Activated naive CD8-positive, alpha-beta T cell (primary cell): ENCODE data around the gene ETV5.

ENCODE experiments used
- H3K27ac Mint-ChIP-seq: one replicate; pipeline ENCODE4 v1.8.0; 2021; ENCODE audit warnings: mixed read lengths
- H3K27me3 Mint-ChIP-seq: one replicate; pipeline ENCODE4 v1.8.0; 2021; ENCODE audit warnings: mixed read lengths
- H3K36me3 Mint-ChIP-seq: one replicate; pipeline ENCODE4 v1.8.0; 2021; ENCODE audit warnings: mixed read lengths
- H3K4me1 Mint-ChIP-seq: one replicate; pipeline ENCODE4 v1.8.0; 2021; ENCODE audit warnings: low read depth, mixed read lengths
- H3K4me3 Mint-ChIP-seq: one replicate; pipeline ENCODE4 v1.8.0; 2021; ENCODE audit warnings: mild to moderate bottlenecking, mixed read lengths
- H3K9me3 Mint-ChIP-seq: one replicate; pipeline ENCODE4 v1.8.0; 2021; ENCODE audit warnings: low read depth, mixed read lengths

The ETV5 gene

DNA sequence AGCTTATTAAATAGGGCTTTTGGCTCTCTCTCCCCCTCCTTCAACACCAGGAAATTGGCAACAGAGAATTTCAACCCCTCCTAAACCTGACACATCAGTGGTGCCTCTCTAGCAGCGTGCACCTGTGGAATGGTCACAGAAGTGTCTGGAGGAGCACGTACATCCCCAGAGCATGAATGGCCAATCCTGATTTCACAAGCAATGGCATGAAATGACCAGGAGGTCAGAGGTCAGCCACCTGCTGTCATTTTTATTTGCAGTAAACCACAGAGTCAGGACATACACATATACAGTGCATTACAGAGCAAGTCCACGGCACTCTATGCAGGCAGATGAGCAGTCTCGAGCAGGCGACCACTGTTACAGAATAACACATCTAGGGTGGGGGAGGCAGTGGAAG, 25.1 kb upstream of the ETV5 start:
- H3K4me3 Mint-ChIP-seq: no peak overlapping the region
- no peaks in the 10 kb centered on the region for H3K27me3 Mint-ChIP-seq
- H3K9me3 Mint-ChIP-seq: no peaks in the 10 kb centered on the region
- no peak overlapping the region for H3K27ac Mint-ChIP-seq
- no peaks in the 10 kb centered on the region for H3K36me3 Mint-ChIP-seq
- H3K4me1 Mint-ChIP-seq: peaks cover 2% of the 10 kb centered on the region

DNA sequence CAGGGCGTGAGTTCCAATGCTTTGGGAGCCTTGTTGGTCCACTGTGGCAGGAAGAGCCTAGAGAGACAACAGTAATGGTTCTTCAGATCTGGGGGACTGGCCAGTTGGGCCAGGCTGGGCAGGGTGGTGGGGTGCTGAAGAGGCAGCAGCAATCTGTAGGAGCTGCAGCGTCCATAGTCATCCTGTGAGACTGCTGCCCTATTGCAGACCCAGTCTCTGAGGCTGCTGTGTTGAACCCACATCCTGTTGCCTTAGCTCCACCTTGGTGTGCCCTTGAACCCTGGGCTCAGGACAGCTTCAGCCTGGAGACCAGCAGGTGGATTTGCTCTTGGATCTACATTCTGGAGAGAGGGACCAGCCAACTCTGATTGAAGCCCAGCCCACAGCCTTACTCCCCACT, 23.6 kb upstream of the ETV5 start:
- no peaks in the 10 kb centered on the region for H3K36me3 Mint-ChIP-seq
- no peak overlapping the region for H3K27ac Mint-ChIP-seq
- H3K4me1 Mint-ChIP-seq: peaks cover 2% of the 10 kb centered on the region
- H3K27me3 Mint-ChIP-seq: no peaks in the 10 kb centered on the region
- H3K4me3 Mint-ChIP-seq: no peak overlapping the region
- no peaks in the 10 kb centered on the region for H3K9me3 Mint-ChIP-seq

DNA sequence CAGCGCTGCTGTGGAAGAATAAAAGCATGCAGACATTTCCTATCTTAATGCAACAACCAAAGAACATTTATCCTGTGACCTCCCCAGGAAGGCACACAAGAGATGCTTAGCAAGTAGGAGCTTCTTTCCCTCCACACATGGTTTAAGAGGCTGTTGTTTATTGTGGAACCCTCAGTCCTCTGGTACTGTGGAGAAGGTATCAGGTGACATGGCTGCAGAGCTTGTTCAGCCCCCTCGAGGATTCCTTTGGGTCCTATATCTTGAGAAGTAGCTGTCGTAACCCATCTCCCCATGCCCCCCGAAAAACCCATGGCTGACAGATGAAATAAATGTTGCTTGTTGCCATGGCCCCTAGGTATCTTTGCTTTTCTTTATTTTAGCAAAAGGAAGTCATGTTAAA, 20.3 kb upstream of the ETV5 start:
- Mint-ChIP-seq H3K27me3 (peaks cover 7% of the 10 kb centered on the region), H3K27ac (no peak overlapping the region)

DNA sequence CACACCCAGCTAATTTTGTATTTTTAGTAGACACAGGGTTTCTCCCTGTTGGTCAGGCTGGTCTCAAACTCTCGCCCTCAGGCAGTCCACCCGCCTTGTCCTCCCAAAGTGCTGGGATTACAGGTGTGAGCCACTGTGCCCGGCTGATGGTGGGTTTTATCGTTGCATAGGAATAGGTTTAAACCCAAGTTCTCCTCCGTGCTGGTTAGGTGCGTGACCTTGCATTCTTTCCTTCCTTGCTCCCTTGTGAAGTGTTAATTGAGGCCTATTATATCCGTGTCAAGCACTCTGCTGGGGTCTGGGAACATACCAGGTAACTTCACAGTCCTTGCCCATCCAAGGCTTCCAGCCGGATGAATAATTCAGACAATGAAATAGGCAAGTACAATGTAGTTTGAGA, 19.3 kb upstream of the ETV5 start:
- Mint-ChIP-seq H3K27me3 (peaks cover 10% of the 10 kb centered on the region), H3K27ac (no peak overlapping the region), H3K4me3 (no peak overlapping the region), H3K36me3 (no peaks in the 10 kb centered on the region), H3K9me3 (no peaks in the 10 kb centered on the region), H3K4me1 (peaks cover 2% of the 10 kb centered on the region)

More for the DNA sequence above, 20.3 kb upstream of the ETV5 start:
- H3K9me3 Mint-ChIP-seq: no peaks in the 10 kb centered on the region
- peaks cover 2% of the 10 kb centered on the region for H3K4me1 Mint-ChIP-seq
- H3K36me3 Mint-ChIP-seq: no peaks in the 10 kb centered on the region
- H3K4me3 Mint-ChIP-seq: no peak overlapping the region

DNA sequence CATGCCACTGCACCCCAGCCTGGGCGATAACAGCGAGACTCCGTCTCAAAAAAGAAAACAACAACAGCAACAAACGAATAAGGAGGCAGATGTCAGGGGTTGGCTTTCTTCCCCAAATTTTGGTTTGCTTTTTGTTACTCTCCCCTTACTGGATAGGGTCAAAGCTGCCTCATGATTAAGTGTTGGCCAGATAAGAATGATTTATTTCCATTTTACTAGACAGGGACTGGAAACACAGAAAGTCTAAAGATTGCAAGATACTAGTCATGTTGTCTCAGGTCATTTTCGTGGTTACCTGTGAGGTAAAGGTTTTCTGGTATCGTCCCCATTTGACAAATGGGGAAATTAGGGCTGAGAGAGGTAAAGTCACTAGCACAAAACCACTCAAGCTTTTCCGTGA, 18.6 kb upstream of the ETV5 start:
- H3K27me3 Mint-ChIP-seq: peaks cover 12% of the 10 kb centered on the region
- no peak overlapping the region for H3K27ac Mint-ChIP-seq
- peaks cover 2% of the 10 kb centered on the region for H3K4me1 Mint-ChIP-seq
- H3K4me3 Mint-ChIP-seq: no peak overlapping the region
- H3K36me3 Mint-ChIP-seq: no peaks in the 10 kb centered on the region
- no peaks in the 10 kb centered on the region for H3K9me3 Mint-ChIP-seq

DNA sequence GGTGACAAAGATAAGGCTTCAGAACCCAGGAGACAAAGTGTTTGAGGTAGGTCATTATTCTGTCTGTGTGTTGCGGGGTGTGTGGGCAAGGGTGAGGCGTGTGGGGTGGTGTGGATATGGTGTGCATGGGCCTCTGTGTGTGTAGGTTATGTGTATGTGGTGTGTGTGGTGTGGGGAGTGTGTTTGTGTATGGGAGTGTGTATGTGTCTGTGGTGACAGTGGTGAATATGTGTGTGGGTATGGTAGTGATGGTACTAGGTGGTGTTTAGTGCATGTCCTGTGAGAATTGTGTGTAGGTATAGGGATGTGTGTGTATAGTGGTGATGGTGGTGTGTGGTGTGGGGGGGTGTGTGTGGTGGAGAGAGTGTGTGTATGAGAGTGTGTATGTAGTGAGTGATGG, 16.2 kb upstream of the ETV5 start:
- Mint-ChIP-seq H3K27ac (no peak overlapping the region), H3K4me1 (no peaks in the 10 kb centered on the region), H3K27me3 (peaks cover 17% of the 10 kb centered on the region), H3K9me3 (no peaks in the 10 kb centered on the region), H3K4me3 (no peak overlapping the region), H3K36me3 (no peaks in the 10 kb centered on the region)

DNA sequence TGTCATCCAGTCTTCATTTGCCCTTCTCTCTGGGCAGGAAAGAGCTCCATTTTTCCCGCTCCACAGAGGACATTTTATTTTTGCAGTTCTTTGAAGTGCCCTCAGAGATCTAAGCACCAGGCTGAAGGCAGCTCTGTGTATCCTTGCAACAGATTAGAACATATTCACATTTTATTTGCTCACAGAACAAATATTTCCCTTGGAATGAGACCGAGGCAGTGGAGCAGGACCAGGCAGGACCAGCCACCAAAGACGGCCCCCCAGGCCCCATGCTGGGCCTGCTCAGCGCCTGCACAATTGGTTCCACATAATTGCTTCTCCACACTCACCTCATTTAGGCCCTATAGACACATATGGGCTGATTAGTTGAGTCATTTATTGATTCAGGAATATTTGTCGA, 15.7 kb upstream of the ETV5 start:
- no peaks in the 10 kb centered on the region for H3K36me3 Mint-ChIP-seq
- H3K4me1 Mint-ChIP-seq: no peaks in the 10 kb centered on the region
- no peaks in the 10 kb centered on the region for H3K9me3 Mint-ChIP-seq
- peaks cover 21% of the 10 kb centered on the region for H3K27me3 Mint-ChIP-seq
- no peak overlapping the region for H3K27ac Mint-ChIP-seq
- no peak overlapping the region for H3K4me3 Mint-ChIP-seq

DNA sequence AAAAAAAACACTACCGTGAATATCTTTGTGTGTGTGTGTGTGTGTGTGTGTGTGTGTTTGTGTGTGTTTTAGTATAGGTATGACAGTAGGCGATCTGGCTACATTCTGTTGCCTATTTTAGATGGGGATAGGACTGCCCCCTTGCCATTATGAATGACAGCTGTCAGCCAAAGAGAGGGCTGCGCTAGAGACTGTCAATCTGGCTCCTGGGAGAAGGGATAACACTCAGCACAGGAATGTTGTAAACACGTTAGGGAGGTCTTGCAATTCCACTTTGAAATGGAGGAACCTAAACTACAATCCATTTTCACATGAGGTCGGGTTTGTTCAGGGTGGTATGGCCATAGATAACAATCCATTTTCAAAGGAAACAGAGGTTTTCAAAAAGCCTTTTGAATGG, 14.1 kb upstream of the ETV5 start:
- no peaks in the 10 kb centered on the region for H3K4me1 Mint-ChIP-seq
- no peak overlapping the region for H3K4me3 Mint-ChIP-seq
- no peaks in the 10 kb centered on the region for H3K9me3 Mint-ChIP-seq
- H3K27me3 Mint-ChIP-seq: peaks cover 27% of the 10 kb centered on the region
- H3K36me3 Mint-ChIP-seq: no peaks in the 10 kb centered on the region
- no peak overlapping the region for H3K27ac Mint-ChIP-seq

DNA sequence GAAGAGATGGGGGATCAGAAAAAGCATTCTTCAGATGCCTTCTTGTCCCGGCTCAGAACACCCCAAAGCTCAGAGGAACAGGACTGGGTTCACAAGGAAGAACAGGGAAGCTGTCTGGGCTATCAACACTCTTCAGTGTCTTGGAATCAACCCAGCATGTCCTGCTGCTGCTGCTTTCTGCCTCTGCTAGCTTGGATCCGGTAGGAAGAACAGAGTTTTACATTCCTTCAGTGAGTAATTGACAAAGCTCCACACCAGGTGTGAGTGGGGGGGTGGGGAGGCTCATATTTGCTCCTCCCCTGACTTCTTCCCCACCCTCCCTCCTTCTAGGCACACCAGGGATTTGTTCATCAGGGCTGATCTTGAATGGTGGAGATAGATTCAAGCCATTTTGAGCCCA, 13.1 kb upstream of the ETV5 start:
- no peak overlapping the region for H3K27ac Mint-ChIP-seq
- no peaks in the 10 kb centered on the region for H3K9me3 Mint-ChIP-seq
- H3K27me3 Mint-ChIP-seq: peaks cover 32% of the 10 kb centered on the region
- H3K36me3 Mint-ChIP-seq: no peaks in the 10 kb centered on the region
- no peaks in the 10 kb centered on the region for H3K4me1 Mint-ChIP-seq
- H3K4me3 Mint-ChIP-seq: no peak overlapping the region

DNA sequence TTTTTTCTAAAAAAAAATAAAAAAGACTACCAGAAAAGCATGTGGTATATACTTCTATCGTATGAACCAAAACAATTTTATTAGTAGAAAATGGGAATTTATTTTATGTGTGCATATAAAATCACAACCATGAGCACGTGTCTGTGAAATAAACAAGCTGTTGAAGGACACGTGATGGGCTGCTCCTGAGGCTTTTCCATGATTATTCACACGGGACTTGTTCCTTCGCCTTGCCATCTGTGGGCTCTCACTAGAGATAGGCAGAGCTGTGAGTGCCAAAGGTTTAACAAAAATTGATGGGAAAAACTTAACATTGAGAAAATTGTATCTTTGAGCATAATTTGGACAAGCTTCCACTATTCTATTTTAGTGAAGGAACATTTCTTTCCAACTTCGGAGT, 12.4 kb upstream of the ETV5 start:
- H3K9me3 Mint-ChIP-seq: no peaks in the 10 kb centered on the region
- no peak overlapping the region for H3K4me3 Mint-ChIP-seq
- no peaks in the 10 kb centered on the region for H3K4me1 Mint-ChIP-seq
- no peak overlapping the region for H3K27ac Mint-ChIP-seq
- peaks cover 36% of the 10 kb centered on the region for H3K27me3 Mint-ChIP-seq
- no peaks in the 10 kb centered on the region for H3K36me3 Mint-ChIP-seq

DNA sequence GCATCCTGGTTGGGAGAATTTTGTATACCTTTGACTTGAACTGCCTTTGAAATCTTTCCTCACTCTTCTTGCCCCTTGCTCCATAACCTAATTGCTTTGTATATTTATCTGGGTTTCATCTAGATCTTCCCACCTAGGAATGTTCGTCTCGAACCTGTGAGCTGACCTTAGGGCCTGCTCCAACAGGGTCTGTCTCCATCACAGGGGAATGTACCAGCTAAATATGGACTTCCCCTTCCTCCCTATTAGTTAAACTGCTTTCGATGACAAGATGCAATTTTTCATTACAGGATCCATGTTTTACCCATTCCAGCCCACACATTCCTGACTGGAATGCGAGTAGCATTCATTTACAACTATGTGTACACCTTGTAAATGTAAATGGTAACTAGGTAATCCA, 10.6 kb upstream of the ETV5 start:
- Mint-ChIP-seq H3K27ac (no peak overlapping the region), H3K27me3 (peaks cover 42% of the 10 kb centered on the region), H3K9me3 (no peaks in the 10 kb centered on the region), H3K36me3 (no peaks in the 10 kb centered on the region), H3K4me3 (no peak overlapping the region), H3K4me1 (no peaks in the 10 kb centered on the region)

DNA sequence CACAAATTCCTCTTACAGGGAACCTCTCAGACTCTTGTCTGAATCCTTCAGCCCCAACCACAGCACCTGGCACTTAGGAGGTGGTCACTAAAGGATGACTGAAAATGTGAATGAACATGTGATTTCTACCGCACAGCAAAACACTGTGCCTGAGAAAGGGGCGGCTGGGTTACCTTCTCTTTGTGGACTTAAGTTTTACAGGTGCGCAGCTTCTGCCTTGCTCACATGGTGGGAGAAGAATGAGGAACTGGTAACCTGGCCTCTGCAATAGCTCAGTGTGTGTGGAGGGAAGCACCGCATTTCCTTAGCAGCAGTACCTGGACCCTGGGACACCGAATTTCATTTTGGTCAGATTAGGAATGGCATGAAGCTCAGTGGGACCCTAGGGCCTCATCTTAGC, 9.8 kb upstream of the ETV5 start:
- no peaks in the 10 kb centered on the region for H3K36me3 Mint-ChIP-seq
- H3K27me3 Mint-ChIP-seq: peaks cover 46% of the 10 kb centered on the region
- H3K9me3 Mint-ChIP-seq: no peaks in the 10 kb centered on the region
- no peaks in the 10 kb centered on the region for H3K4me1 Mint-ChIP-seq
- no peak overlapping the region for H3K4me3 Mint-ChIP-seq
- H3K27ac Mint-ChIP-seq: no peak overlapping the region

DNA sequence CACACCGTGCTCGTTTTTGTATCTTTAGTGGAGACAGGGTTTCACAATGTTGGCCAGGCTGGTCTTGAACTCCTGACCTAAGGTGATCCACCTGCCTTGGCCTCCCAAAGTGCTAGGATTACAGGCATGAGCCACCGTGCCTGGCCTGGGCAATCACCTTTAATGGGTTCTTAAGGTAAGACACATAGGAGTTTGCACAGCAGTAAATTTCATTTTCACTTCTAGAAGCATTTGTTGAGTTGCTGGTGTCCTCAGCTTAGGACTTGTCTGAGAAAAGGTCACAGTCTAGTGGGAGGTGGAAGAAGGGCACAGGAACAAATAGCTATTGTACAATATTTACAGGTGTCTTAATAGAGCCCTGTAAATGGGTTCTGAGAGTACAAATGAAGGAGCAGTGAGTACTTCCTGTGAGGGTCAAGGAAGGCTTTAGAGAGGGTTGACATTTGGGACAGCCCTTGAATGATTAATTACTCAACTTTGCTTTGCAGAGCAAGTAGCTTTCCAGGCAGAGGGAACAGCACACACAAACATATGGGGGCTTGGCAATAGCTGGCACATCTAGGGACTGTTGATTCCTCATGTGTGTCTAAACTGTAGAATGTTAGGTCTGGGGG, 8.7 kb upstream of the ETV5 start:
- Mint-ChIP-seq H3K27me3 (peaks cover 48% of the 10 kb centered on the region), H3K27ac (no peak overlapping the region), H3K36me3 (no peaks in the 10 kb centered on the region)

DNA sequence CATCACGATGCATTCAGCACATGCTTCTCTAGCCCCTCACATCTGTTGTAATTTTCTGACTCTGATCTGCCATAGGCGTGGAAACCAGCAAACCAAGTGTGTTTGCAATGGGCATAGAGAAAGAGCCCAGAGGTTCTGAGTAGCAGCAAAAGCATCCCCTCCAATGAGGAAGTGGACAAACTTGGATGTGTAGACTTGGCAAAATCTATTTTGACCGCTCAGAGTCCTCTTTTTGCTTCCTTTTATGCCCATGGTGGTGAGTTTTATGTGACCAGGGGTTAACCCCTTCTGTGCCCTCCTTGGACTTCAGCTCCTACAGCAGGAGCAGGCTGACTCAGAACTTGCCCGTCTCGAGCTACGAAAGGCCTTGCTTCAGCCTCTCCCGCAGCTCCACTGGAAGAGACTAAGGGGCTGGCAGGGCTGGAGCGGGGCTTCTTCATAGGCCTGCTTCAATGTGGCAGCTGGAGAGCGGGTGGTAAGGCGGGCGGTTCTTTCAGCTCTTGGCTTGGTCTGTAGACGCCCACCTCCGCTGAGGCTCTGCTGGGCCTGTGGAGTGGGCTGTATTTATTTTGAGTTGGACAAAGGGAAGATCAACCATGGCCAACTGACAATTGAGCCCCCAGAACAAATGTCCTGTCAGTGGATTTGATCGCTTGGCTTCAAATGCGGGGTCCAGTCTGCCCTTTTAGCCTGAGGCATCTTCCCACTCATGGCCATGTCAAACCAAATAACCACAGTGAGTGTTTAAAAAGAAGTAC, 6.5 kb upstream of the ETV5 start:
- no peaks in the 10 kb centered on the region for H3K9me3 Mint-ChIP-seq
- no peak overlapping the region for H3K27ac Mint-ChIP-seq
- H3K27me3 Mint-ChIP-seq: peaks cover 61% of the 10 kb centered on the region
- H3K4me3 Mint-ChIP-seq: no peak overlapping the region
- no peaks in the 10 kb centered on the region for H3K36me3 Mint-ChIP-seq
- peaks cover 9% of the 10 kb centered on the region for H3K4me1 Mint-ChIP-seq

More for the DNA sequence above, 8.7 kb upstream of the ETV5 start:
- Mint-ChIP-seq H3K9me3 (no peaks in the 10 kb centered on the region), H3K4me1 (no peaks in the 10 kb centered on the region), H3K4me3 (no peak overlapping the region)

DNA sequence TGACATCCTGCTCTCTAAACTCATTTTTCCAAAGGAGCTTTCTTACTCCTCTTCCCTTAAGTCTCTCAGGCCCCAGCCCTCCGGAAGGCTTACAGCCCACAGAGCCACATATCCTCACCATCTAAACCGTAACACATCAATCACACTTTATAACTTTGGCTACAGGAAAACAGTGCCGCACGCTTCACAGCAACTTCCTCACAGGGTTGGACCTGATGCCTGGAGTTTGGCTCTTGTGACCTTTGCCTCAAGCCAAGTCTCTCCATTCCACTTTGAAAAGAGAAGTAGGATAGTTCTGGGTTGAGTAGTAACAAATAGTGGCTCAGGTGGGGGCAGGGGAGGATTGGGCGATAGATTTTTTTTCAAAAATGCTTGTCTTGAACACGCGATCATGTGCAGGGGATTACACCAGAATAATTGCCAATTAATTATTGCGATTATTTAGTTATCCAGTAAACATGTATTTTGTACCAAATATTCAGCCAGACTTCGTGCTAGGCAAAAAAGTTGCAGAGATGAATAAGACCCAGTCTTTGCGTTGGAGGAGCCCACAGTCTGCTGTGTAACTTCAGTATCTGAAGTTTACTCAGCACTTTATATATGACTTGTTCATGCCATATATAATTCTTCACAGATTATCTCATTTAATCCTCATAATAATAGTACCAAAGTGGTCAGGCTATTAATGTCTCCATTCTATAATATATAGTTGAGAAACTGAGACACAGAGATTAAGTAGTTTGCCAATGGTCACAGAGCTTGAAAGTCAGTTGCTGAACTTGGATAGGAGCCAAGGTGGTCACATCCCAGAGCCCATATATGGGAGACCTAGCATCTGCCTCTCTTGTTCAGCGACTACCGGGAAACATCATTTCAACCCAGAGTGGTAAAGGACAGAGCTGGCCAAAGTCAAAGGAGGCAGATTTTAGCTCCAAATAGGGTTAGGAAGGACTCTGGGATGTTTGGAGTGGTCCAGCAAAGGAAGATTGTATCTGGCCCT, 2.4 kb upstream of the ETV5 start:
- no peaks in the 10 kb centered on the region for H3K9me3 Mint-ChIP-seq
- no peak overlapping the region for H3K27ac Mint-ChIP-seq

More for the DNA sequence above, 2.4 kb upstream of the ETV5 start:
- H3K4me3 Mint-ChIP-seq: peak overlapping the region; percentile 98
- H3K36me3 Mint-ChIP-seq: no peaks in the 10 kb centered on the region
- peaks cover 33% of the 10 kb centered on the region for H3K4me1 Mint-ChIP-seq
- peaks cover 56% of the 10 kb centered on the region for H3K27me3 Mint-ChIP-seq
